ENCODE measurements around the gene CALHM6.

GRCh38 chr6:116467514-116467913 is 6.3 kb downstream of the CALHM6 start:
- TF ChIP-seq POLR2A (IDR thresholded peaks at IDR 0.05; ENCODE audit: control extremely low read depth in 1 of 2, low read depth in 2 of 2, low read length in 2 of 2) (no peak), CTCF (IDR thresholded peaks at IDR 0.05; ENCODE audit: control extremely low read depth in 1 of 3, insufficient read depth in 1 of 3, low read depth in 1 of 3, low read length in 3 of 3) (no peak), JUN (IDR thresholded peaks at IDR 0.05; ENCODE audit: low read depth, low read length) (no peak), SRF (IDR thresholded peaks at IDR 0.05; ENCODE audit: low read depth, low read length) (no peak)

Measured in H1 (cell line).